Loucy (cell line): ENCODE measurements around the gene LETM1.

Source experiments
- H2AFZ ChIP-seq: fragments of 200-600 bp; sonication (generic); 2 replicates; pipeline ENCODE4 v1.6.0; 2016; ENCODE audit warnings: antibody characterized with exemption, mild to moderate bottlenecking, low read length, moderate library complexity
- H3F3A ChIP-seq: fragments of 200-600 bp; 2 replicates; pipeline ENCODE4 v1.6.0; 2016; ENCODE audit warnings: antibody characterized with exemption, low read depth, mild to moderate bottlenecking
- H3K27me3 ChIP-seq: fragments of 200-600 bp; sonication (generic); 2 replicates; pipeline ENCODE4 v1.6.1; 2014; ENCODE audit warnings: low read length, mild to moderate bottlenecking; ENCODE audit not compliant: insufficient read depth, poor library complexity, severe bottlenecking
- H3K36me3 ChIP-seq: fragments of 200-600 bp; sonication (generic); 2 replicates; pipeline ENCODE4 v1.6.1; 2016; ENCODE audit warnings: low read length; ENCODE audit not compliant: insufficient read depth
- H3K4me1 ChIP-seq: fragments of 200-600 bp; sonication (generic); 2 replicates; pipeline ENCODE4 v1.5.1; 2014; ENCODE audit warnings: low read length, mild to moderate bottlenecking; ENCODE audit not compliant: insufficient read depth, poor library complexity, severe bottlenecking
- H3K4me2 ChIP-seq: fragments of 200-600 bp; sonication (generic); 2 replicates; pipeline ENCODE4 v1.6.0; 2014; ENCODE audit warnings: antibody characterized with exemption, low read length, low read depth, mild to moderate bottlenecking; ENCODE audit not compliant: poor library complexity, severe bottlenecking
- H3K4me3 ChIP-seq: fragments of 200-600 bp; sonication (generic); 2 replicates; pipeline ENCODE4 v1.5.1; 2014; ENCODE audit warnings: low read length, mild to moderate bottlenecking, mixed read lengths; ENCODE audit not compliant: poor library complexity, severe bottlenecking
- H3K79me2 ChIP-seq: fragments of 200-600 bp; sonication (generic); 2 replicates; pipeline ENCODE4 v1.6.1; 2014; ENCODE audit warnings: low read length; ENCODE audit not compliant: insufficient read depth
- H3K9ac ChIP-seq: fragments of 200-600 bp; sonication (generic); 2 replicates; pipeline ENCODE4 v1.6.0; 2014; ENCODE audit warnings: mild to moderate bottlenecking, low read depth, low read length, moderate library complexity; ENCODE audit not compliant: poor library complexity, severe bottlenecking
- H3K9me2 ChIP-seq: fragments of 200-600 bp; sonication (generic); replicated peaks from 2 replicates; pipeline ENCODE4 v1.6.1; 2016; ENCODE audit warnings: low read depth, low read length, mixed read lengths
- H3K9me3 ChIP-seq: fragments of 200-600 bp; sonication (generic); 2 replicates; pipeline ENCODE4 v1.6.1; 2014; ENCODE audit warnings: mild to moderate bottlenecking, antibody characterized with exemption, low read length, low read depth; ENCODE audit not compliant: insufficient read depth
- H4K20me1 ChIP-seq: fragments of 200-600 bp; sonication (generic); 2 replicates; pipeline ENCODE4 v1.6.0; 2014; ENCODE audit warnings: antibody characterized with exemption, low read length, mild to moderate bottlenecking; ENCODE audit not compliant: insufficient read depth, poor library complexity, severe bottlenecking
- EZH2phosphoT487 ChIP-seq: fragments of 200-600 bp; IDR thresholded peaks from 2 replicates; pipeline ENCODE4 v1.6.1; 2018; ENCODE audit warnings: antibody characterized with exemption, mild to moderate bottlenecking, moderate library complexity, borderline replicate concordance
- TF ChIP-seq, protein P1 (sequence below): fragments of 200-600 bp; sonication (generic); conservative IDR thresholded peaks from 2 replicates; pipeline ENCODE4 v1.5.1; 2014; ENCODE audit warnings: mild to moderate bottlenecking, antibody characterized with exemption, low read length

The LETM1 gene

DNA sequence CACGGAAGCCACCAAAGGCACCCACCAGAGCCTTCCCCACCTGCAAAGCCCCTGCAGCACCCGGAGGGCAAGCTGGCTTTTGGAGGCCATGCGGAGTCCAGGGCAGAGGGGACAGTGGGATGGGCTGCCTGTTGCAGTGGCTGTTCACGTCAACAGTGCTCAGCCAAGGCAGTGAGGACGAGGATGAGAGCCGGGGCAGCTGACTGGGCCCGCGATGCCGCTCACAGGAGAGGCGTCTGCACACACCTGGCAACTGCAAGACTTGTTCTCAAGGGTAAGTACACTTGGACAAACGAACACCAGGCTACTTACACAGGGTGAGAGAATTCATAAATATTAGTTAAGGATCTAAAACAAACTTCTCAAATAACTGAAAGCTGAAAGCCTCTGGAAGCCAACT is 43.2 kb downstream of the LETM1 start:
- Histone ChIP-seq H3F3A (no peaks in the 10 kb centered on the region), H3K4me1 (no peaks in the 10 kb centered on the region), H3K36me3 (peaks cover 28% of the 10 kb centered on the region; the same call in 1 of the 2 replicates), H3K9me2 (no peaks in the 10 kb centered on the region), H3K27me3 (no peaks in the 10 kb centered on the region), H3K9ac (no peak overlapping the region), H2AFZ (no peak overlapping the region), H3K9me3 (no peaks in the 10 kb centered on the region), H3K4me2 (no peak overlapping the region), H3K4me3 (no peak overlapping the region), H3K79me2 (no peaks in the 10 kb centered on the region), H4K20me1 (no peaks in the 10 kb centered on the region)
- TF ChIP-seq EZH2phosphoT487, result no peak
- TF ChIP-seq, protein P1, sequence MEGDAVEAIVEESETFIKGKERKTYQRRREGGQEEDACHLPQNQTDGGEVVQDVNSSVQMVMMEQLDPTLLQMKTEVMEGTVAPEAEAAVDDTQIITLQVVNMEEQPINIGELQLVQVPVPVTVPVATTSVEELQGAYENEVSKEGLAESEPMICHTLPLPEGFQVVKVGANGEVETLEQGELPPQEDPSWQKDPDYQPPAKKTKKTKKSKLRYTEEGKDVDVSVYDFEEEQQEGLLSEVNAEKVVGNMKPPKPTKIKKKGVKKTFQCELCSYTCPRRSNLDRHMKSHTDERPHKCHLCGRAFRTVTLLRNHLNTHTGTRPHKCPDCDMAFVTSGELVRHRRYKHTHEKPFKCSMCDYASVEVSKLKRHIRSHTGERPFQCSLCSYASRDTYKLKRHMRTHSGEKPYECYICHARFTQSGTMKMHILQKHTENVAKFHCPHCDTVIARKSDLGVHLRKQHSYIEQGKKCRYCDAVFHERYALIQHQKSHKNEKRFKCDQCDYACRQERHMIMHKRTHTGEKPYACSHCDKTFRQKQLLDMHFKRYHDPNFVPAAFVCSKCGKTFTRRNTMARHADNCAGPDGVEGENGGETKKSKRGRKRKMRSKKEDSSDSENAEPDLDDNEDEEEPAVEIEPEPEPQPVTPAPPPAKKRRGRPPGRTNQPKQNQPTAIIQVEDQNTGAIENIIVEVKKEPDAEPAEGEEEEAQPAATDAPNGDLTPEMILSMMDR, result no peak

DNA sequence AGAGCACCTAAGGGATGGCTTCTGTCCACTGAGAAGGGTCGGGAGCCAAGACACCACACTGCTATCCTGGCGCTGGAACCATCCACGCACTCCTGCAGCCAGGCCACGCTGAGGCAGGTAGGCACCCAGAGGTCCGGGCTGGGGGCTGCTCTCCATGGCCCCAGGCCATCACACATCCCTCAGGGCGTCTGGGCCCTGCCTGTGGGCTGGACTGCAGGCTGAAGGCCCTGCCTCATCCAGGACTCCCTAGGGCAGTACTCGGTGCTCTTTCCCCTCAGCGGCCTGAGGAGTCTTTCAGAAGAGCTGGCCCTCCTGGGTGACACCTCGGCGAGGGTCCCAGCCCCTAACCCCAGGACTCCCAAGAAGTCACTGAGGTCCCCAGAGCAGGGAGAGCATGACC is 45.2 kb downstream of the LETM1 start:
- Histone ChIP-seq H3K4me3 (no peak overlapping the region), H3K79me2 (no peaks in the 10 kb centered on the region), H3K4me1 (no peaks in the 10 kb centered on the region), H2AFZ (no peak overlapping the region), H3K4me2 (no peak overlapping the region), H3F3A (no peaks in the 10 kb centered on the region), H3K9me3 (no peaks in the 10 kb centered on the region), H4K20me1 (no peaks in the 10 kb centered on the region), H3K9me2 (no peaks in the 10 kb centered on the region), H3K9ac (no peak overlapping the region), H3K27me3 (no peaks in the 10 kb centered on the region), H3K36me3 (peaks cover 18% of the 10 kb centered on the region; the same call in 1 of the 2 replicates)
- TF ChIP-seq EZH2phosphoT487, result no peak
- TF ChIP-seq, protein P1, result no peak

DNA sequence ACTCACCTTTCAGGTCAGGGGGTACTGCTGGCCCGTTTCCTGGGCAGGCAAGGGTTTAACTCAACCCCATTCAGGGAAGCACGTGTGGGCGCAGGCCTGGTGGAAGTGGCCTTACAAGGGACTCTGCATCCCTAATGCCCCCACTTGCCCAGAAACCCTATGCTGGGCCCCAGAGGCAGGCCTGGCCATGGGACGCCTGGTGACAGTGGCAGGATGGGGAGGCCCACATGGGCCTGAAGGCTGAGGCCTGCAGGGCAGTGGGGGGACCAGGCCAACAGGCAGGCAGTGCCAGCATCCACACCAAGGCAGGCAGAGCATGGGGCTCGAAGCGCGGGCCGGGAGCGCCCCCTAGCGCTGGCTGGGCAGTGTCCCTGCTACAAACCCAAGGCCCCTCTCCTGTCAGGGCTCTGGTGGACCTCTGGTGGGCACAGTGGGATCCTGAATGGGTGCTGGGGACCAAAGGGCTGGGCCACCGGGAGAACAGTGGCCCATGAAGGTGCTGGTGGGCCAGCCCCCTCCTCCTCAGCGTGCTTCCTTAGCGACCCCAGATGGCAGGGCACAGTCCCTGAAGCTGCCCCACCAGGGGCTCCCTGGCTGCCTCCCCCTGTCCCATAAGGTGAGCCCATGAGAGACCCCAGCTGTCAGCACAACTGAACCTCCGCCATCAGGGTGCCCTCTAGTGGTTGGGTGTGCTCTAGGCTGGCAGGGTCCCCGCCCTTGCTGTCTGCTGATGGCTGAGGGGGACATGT is 46.0 kb downstream of the LETM1 start:
- Histone ChIP-seq H3K9me2 (no peaks in the 10 kb centered on the region), H3F3A (no peaks in the 10 kb centered on the region), H3K27me3 (no peaks in the 10 kb centered on the region), H3K4me1 (no peaks in the 10 kb centered on the region), H3K9ac (no peak overlapping the region), H3K36me3 (peaks cover 10% of the 10 kb centered on the region; the same call in 1 of the 2 replicates), H4K20me1 (no peaks in the 10 kb centered on the region), H2AFZ (no peak overlapping the region), H3K4me2 (no peak overlapping the region), H3K79me2 (no peaks in the 10 kb centered on the region), H3K9me3 (no peaks in the 10 kb centered on the region), H3K4me3 (no peak overlapping the region)
- no peak for TF ChIP-seq EZH2phosphoT487
- TF ChIP-seq, protein P1, result peak; percentile 90
